NOMO-1 (cell line): ENCODE data around the gene CDC42SE1.
"Not testable (repeated sequence)": the region's sequence is repeated elsewhere in the genome, so short reads cannot be mapped to it uniquely, and the experiment has no call there.

ENCODE experiments used
- DNase-seq, 2 experiments: peaks; one replicate each; lab custom pipeline; 2025; ENCODE audit not compliant: unreplicated experiment in 2 of 2; lab: John Stamatoyannopoulos, UW

CDC42SE1 gene, protein sequence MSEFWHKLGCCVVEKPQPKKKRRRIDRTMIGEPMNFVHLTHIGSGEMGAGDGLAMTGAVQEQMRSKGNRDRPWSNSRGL

DNA sequence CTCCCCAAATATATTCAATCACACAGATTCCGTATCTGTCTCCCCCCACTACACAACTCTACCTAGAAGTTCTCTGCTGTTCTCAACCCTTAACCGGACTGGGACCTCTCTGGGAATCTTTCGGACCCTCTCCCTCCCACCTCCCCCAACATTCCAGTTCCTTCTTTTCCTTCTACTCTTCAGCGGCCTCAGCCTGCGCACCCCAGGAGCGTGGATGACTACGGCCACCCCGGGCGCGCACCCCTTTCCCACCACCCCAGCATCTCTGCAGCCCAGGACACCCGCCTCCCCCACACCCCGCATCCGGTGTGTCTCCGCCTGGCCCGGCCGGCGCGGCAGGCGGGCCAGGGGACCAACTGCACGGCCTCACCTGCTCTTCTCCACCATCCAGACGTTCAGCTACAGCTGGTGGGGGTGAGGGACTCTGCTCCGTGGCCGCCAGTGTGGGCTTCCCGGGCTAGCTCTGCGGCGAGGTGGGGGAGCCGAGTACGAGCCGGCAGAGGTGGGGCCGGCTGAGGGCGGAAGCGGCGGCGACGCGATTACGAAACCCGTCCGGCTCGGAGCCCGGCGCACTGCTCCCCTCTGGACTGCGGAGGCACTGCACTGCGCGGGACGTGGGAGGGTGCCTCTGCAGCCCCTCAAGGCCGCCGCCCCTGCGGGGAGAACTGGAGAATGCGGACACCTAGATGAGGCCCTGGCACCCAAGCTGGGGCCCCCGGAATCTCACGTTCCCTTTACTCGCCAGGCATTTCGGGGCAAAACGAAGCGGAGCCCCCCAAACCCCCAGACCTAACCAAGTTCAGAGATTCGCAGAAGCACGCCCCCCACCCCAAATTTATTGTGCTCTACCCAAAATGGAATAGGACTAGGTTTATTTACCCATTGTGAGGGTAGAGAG, at the start of gene CDC42SE1:
Gene CDC42SE1, minus strand, starts transcription at position 514 of the 898 bp plus-strand sequence. CDS start 3,892 bp downstream, outside the sequence.
- DNase-seq, result peak; percentile 86 to 87

DNA sequence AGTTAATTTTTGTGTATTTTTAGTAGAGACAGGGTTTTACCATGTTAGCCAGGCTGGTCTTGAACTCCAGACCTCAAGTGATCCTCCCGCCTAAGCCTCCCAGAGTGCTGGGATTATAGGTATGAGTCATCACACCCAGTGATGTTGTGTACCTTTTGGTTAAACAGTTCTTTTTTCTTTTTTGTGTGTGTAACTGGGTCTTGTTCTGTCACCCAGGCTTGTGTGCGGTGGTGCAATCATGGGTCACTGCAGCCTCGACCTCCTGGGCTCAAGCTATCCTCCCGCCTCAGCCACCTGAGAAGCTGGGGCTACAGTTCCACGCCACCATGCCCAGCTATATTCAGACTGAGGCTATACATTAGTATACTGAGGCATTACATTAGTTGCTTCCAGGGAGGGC, 48.9 kb upstream of the CDC42SE1 start:
- no peak for DNase-seq

DNA sequence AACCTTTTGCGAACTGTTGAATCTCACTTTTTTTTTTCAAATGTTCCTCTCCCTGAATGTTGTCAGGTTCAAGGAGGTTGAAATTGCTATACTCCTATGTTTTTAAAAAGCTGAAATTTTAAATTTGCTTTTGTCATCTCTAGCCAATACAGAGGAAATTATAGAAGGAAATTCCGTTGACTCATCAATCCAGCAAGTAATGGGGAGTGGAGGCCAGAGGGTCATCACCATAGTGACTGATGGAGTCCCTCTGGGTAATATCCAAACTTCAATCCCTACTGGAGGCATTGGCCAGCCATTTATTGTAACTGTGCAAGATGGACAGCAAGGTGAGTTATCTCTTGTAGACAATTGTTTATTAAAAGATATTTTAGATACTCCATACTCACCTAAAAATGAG, 47.5 kb upstream of the CDC42SE1 start:
- DNase-seq, result no peak

DNA sequence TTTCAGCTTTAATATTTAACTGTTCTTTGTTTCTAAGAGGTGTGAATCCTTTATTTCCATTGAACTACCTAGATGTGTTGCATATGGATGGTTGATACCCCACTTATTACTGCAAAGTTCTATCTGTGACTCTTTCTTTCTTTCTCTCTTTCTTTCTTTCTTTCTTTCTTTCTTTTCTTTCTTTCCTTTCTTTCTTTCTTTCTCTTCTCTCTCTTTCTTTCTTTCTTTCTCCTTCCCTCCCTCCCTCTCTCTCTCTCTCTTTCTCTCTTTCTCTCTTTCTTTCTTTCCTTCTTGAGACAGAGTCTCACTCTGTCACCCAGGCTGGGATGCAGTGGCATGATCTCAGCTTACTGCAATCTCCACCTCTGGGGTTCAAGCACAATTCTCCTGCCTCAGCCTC, 45.2 kb upstream of the CDC42SE1 start:
- no peak for DNase-seq

DNA sequence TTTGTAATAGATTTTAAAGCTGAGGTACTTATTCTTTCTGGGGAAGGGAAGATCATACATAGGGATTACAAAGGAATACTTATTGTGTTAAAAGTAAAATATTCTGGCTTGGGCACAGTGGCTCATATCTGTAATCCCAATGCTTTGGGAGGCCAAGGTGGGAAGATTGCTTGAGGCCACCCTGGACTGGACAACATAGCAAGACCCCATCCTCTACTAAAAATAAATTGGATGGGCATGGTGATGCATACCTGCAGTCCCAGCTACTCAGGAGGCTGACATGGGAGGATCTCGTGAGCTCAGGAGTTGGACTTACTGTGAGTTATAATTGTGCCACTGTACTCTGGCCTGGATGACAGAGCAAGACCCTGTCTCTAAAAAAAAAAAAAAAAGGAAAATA, 38.7 kb upstream of the CDC42SE1 start:
- DNase-seq, result no peak

DNA sequence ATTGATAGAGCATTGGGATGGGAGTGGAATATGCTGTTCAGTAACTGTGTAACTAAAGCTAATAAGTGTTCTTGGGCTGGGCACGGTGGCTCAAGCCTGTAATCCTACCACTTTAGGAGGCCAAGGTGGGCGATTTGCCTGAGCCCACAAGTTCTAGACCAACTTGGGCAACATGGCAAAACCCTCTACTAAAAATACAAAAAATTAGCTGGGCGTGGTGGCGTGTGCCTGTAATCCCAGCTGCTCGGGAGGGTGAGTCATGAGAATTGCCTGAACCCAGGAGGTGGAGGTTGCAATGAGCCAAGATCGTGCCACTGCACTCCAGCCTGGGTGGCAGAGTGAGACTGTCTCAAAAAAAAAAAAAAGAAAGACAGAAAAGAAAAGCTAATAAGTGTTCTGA, 38.0 kb upstream of the CDC42SE1 start:
- not testable (repeated sequence) for DNase-seq

DNA sequence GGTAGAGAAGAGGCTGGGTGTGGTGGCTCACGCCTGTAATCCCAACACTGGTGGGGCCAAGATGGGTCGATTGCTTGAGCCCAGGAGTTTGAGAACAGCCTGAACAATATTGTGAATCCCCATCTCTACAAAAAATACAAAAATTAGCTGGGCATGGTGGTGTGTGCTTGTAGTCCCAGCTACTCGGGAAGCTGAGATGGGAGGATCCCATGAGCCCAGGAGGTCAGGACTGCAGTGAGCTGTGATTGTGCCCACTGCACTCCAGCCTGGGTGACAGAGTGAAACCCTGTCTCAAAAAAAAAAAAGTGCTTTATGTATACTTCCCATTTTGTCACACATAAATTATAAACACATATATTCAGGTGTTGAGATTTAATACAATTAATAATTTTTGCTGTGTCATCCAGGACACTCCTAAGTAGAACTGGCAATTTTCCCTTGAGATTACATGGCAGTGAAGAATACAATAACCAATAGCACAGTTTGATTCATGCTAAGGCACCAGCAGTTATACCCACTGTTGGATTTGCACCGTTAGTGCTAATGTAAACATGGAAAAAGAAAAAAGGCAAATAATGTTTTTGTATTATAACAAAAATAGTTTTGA, 26.6 kb upstream of the CDC42SE1 start:
- no peak for DNase-seq

DNA sequence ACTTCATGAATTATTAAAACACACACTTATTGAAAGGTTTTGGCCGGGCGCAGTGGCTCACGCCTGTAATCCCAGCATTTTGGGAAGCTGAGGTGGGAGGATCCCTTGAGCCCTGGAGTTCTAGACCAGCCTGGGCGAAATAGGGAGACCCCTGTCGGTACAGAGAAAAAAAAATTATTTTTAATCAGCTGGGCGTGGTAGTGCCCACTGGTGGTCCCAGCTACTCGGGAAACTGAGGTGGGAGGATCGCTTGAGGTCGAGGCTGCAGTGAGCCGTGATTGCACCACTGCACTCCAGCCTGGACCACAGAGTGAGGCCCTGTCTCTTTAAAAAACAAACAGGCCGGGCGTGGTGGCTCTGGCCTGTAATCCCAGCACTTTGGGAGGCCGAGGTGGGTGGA, 12.8 kb upstream of the CDC42SE1 start:
- no peak for DNase-seq

DNA sequence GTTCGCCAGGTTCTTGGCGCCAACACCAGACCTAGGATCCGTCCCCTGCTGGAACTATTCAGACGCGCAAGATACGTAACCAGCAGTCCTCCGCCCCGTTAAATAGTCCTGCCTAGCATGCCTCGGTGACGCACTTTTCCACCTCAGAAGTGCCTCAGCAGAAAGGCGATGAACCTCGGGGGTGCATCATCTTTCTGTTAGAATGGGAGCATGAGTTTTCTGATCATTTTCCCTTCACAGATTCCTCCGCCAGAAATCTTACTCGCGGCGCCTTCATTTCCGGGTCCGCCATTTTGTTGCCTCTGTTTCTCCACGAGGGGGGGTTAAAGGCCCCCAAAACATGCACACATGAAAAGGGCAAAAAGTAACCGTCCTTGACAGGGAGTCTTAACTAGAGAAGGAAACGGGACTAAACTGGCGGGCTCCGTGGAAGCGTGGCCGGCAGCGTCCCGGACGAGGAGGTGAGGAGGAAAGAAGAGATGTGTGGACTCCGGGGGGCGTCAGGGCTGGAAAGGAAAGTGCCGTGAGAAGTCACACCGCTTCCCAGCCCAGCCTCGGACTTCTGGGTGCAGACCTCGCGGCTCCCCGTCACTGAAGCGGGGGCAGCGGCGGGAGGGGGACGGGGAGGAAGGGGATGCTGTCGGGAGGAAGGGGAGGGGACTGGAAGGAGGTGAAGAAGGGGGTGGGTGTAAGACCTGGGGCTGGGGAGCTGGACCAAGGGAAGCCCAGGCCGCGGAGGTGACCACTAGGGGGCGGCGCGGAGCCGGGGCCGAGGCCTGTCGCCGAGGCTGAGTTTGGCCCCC, 11.3 kb upstream of the CDC42SE1 start, which contains the start of gene GABPB2:
Gene GABPB2, plus strand, starts transcription at position 288 of the 803 bp plus-strand sequence. CDS start 17,429 bp downstream, outside the sequence.
- peak; percentile 87 to 95 for DNase-seq

DNA sequence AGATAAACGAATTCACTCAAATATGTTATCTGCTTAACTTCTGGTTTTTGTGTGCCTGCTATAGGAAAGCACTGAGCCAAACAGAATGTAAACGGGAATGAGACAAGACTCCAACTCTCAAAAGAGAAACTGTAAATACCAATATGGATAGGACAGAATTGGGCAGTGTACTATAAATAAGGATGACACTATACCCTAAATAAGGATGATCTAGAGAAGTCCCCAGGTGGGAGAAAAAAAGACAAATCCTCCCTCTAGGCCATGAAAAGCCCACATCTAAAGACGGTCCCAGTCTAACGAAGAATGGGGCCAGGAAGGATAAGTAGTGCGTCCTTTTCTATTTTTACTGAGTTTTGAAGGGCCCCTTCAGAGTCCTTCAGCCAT, 9.7 kb upstream of the CDC42SE1 start:
- DNase-seq, result no peak

DNA sequence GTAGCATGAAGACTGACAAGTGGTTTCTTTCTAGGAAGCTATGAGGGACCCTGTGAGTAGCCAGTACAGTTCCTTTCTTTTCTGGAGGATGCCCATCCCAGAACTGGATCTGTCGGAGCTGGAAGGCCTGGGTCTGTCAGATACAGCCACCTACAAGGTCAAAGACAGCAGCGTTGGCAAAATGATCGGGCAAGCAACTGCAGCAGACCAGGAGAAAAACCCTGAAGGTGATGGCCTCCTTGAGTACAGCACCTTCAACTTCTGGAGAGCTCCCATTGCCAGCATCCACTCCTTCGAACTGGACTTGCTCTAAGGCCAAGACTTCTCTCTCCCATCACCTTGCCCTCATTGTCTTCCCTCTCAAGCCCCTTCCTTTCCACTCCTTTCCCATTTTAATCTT, 7.8 kb upstream of the CDC42SE1 start:
- DNase-seq, result no peak

DNA sequence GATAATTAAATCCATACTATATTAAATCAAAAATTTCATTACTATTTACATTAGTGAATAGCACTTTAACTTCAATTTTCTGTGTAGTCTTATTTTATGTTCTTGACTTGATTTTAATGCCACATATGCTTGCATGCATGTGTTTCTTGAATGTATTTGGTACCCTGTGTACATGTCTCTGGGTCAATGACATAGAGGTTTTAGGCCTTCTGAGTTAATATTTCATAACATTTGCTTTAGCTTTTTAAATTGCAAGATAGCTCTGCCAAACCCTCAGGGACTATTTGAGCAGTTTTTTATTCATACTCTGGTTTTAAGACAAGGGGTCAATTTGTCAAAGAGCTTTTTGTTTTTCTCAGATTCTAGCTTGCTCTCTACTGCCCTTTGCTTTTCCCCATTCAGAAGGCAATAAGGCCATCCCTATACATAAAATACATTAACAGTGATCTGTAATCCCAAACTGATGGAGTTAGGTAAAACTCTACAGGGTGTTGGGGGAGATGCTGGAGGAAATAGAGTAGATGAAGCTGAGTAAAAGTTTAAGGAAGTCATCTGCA, 5.7 kb upstream of the CDC42SE1 start:
- no peak for DNase-seq

DNA sequence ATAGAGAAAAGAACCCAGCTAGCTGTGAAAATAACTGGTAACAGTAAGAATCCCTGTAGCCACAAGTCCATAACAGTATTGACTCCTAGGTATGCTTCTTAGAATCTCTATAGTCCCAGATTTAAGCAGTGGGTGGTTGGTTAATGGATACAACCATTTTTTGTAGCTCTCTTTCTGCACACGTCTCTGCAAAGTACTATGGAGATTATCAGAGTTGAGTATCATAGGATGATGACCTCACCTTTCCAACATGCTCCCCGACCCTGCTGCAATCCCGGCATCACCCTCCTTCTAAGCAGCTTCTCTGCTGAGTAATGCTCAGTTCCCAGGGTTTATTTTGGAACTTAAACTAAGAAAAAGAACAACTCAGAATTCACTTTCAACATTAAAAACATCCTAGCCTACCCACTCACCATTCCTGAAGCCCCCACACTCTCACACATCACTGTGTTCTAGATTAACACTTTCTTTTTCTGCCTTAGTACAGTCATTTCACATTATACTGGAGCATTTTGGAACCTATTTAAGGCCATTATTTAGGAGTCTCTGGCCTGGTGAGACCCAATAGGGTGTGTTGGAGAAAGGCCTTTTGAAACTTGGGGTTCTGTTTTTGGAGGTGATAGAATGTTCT, 3.4 kb upstream of the CDC42SE1 start:
- DNase-seq, result no peak

DNA sequence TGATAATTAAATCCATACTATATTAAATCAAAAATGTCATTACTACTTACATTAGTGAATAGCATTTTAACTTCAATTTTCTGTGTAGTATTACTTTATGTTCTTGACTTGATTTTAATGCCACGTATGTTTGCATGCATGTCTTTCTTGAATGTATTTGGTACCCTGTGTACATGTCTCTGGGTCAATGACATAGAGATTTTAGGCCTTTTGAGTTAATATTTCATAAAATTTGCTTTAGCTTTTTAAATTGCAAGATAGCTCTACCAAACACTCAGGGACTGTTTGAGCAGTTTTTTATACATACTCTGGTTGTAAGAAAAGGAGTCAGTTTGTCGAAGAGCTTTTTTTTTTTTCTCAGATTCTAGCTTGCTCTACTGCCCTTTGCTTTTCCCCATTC, 2.3 kb upstream of the CDC42SE1 start:
- no peak for DNase-seq

DNA sequence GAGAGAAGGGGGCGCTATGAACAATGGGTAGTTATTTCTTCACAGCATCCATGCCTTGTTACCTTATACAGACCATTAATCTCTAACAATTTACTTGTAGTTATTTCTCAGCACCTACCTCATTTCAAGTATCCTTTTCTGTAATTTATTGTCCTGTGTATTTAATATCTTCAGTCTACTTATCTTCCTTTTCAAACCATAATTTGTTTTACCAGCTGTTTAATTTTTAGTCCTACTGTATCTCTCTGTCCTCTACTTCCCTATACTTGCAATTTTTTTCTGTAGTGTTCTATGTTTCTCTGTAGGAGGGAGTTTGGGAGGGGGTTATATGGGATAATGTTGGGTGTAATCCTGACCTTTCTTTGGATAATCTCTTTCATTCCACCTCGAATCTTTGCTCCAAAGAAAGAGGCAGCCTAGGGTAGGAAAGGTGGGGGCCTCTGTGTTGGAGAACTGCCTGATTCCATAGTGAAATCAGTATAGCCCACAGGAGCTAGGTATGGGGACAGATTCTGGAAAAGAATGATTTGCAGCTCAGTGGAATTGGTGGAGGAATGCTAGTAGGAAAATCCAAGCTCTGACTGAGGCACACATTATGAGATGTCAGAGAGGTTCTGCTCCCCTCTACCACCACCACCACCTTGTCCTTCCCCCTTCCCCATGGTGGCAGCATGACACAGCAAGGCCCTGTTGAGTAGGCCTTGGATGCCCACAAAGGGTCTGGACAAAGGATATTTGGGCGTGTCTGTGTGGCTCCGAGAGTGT, 1.4 kb upstream of the CDC42SE1 start:
- DNase-seq, result no peak

DNA sequence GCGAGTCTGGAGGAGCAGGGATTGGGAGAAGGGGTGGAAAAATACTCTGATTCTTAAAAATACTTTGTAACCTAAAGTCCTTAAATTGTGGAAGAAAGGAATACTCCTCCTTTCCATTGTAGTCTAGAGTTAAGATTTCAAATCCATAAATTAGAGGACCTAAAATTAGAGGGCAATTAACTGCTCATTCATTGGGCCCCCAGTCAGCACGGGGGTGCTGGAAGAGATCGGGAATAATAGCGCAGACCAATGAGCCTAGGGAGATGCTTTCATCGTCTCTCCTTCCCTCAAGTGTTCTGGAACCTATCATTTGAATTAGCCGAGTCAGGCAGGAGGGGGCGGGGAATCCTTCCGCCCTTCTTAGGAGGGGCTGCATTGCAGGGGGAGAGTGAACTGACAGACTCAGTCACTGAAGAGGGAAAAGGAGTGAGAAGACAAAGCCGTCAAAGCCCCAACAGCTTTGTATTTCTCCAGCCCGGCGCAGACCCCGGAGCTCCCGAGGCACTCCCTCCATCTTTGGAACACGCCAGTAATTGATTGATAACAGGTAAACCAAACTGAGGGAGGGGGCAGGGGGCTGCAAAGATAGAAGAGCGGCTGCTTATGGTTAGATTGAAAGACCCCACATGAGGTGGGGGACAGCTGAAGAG, 710 bp upstream of the CDC42SE1 start, which contains the start of gene MLLT11:
Gene MLLT11, plus strand, starts transcription at position 391 of the 650 bp plus-strand sequence. CDS start 6,828 bp downstream, outside the sequence.
- DNase-seq, result no peak

DNA sequence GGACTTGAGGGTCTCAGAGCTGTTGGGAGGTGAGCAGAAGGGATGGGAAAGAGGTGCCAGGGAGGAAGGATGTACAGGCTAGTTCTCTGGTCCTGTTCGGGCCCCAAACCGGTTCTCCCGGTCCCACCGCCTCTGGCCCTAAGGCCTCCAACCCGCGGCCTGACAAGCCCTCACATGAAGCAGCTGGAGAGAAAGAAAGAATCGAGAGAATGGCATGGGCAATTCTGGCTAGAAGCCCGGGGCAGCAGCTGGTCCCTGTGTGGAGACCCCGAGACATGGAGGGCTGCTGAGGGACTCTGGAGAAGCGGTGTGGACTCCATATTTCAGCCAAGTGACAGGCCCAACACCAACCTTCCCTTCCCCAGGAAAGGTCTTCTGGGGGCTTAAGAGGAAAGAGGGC, 730 bp downstream of the CDC42SE1 start:
- DNase-seq, result no peak

DNA sequence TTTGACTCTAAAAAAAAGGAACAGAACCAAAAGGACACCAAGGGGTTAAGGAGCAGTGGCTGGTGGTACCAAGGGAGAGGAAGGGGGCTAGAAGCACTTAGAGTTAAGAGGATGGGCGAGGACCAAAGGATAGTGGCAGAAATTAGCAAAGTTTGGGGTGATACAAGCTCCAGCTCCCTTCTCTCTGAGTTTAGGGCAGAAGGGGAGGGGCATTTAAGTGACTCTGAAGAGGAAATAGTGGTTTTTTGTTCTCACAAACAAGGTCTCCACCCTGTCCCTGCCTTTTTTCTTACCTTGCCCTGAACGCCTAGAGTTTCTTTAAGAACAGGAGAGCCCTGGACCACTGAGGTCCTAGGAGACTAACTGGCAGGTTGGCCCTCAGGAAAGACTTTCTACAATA, 3.3 kb downstream of the CDC42SE1 start:
- DNase-seq, result peak; percentile 27 to 35

DNA sequence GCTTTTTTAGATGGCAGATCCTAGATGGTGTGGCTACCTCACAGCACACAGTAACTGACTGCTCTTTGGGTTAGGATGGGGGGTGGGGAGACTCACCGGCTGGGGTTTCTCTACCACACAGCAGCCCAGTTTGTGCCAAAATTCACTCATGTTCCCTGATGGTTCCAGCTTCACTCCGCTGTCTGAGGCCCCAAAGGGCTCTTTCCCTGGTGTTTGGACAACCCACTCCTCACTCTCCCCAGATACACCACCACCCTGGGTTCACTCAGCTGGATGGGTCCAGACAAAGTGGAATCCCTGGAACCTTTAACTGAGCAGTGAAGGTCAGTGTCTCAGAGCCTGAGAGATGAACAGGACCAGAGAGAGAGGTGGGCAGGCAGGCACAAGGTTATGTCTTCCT, 3.8 kb downstream of the CDC42SE1 start:
- DNase-seq, result no peak
